GM13976 (cell line): ENCODE results near the gene PITX1.

Source experiments
- DNase-seq: peaks from one replicate; pipeline ENCODE4 v3.0.0; 2012; ENCODE audit warnings: low spot score
- in situ Hi-C: fragments of 300-500 bp; cut with MboI; formaldehyde crosslinking; loops from one replicate; pipeline ENCODE4 v1.12.0; 2022; ENCODE audit warnings: low sequenced_read_pairs, mixed read lengths, inconsistent platforms; ENCODE audit not compliant: unreplicated experiment
- TF ChIP-seq, protein P1 (sequence below): IDR thresholded peaks from 2 replicates; pipeline ENCODE4 v1.5.1; 2012; ENCODE audit warnings: borderline replicate concordance, mild to moderate bottlenecking; ENCODE audit not compliant: insufficient read depth; ENCODE audit errors: extremely low read depth, missing control alignments, control extremely low read depth

The PITX1 gene

GRCh38 chr5:135039271-135040033 lies 5.4 kb upstream of the PITX1 start:
- DNase-seq, result no peak
- in situ Hi-C loops, result no loop called here
- TF ChIP-seq, protein P1, sequence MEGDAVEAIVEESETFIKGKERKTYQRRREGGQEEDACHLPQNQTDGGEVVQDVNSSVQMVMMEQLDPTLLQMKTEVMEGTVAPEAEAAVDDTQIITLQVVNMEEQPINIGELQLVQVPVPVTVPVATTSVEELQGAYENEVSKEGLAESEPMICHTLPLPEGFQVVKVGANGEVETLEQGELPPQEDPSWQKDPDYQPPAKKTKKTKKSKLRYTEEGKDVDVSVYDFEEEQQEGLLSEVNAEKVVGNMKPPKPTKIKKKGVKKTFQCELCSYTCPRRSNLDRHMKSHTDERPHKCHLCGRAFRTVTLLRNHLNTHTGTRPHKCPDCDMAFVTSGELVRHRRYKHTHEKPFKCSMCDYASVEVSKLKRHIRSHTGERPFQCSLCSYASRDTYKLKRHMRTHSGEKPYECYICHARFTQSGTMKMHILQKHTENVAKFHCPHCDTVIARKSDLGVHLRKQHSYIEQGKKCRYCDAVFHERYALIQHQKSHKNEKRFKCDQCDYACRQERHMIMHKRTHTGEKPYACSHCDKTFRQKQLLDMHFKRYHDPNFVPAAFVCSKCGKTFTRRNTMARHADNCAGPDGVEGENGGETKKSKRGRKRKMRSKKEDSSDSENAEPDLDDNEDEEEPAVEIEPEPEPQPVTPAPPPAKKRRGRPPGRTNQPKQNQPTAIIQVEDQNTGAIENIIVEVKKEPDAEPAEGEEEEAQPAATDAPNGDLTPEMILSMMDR, result no peak

GRCh38 chr5:135038813-135039270 lies 4.8 kb upstream of the PITX1 start:
- TF ChIP-seq, protein P1, result no peak
- in situ Hi-C loops, result no loop called here
- DNase-seq, result no peak

DNA sequence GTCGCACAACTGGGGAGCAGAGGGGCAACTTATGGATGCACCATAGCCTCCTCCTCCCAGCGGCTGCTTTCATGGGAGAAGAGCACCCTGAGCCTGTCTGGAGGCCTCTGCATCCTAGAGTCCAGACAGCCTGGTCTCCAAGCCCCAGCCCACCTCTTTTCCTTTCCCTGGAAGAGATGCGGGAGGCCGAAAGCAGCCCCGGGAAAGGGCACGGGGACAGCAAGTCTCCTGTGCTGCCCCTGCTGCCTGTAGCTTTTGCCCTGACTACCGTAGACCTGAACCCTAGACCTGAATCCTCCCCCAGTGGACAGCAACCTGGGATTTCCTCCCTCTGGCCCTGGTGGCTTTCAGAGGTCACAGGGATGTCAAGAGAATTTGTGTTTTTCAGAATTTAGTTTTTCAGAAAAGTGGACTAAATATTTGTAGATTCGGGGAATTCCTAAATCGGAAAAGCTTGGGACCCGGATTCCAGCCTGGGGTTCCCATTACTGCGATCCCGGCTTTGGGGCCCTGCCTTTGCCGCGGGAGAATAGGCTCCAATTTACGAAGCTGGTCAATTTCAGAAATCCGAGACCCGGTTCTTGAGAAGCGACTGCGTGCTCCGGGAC lies 4.3 kb upstream of the PITX1 start:
- in situ Hi-C loops, result no loop called here
- TF ChIP-seq, protein P1, result no peak
- DNase-seq, result no peak

GRCh38 chr5:135037519-135038204 lies 3.6 kb upstream of the PITX1 start:
- DNase-seq, result no peak
- in situ Hi-C loops, result no loop called here
- TF ChIP-seq, protein P1, result no peak

DNA sequence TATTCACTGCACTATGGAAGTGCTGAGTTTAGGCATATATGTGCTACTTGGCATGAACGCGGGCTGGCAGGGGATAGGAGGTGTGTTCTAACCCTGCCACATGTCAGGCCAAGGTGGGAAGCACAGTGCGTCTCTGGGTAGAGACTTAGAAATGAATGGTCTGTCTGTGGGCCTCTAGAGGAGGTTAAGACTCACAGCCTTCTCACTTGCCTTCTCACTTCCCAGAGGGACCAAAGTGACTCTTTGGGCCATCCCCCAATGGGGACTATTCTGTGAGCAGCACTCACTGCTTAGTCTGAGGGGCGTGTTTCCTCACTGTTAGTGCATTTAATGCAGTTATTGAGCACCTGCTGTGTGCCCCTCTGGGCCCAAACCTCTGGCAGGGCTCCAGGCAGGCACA lies 2.4 kb upstream of the PITX1 start:
- in situ Hi-C loops, result no loop called here
- TF ChIP-seq, protein P1, result no peak
- DNase-seq, result no peak

DNA sequence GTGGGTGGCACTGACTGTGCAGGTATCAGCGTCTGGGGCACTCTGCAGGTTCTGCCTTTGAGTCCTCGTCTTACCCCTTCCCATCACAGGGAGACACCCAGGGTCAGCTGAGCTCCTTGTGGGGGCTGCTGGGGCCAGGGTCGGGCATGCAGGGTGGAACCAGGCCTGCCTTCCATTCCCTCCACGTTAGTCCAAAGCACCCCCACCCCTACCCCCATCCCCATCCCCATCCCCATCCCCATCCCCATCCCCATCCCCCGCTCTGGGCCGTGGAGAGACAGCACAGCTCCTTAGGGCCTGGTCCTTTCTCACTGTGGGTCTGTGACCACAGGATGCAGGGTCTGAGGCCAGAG lies 1.6 kb upstream of the PITX1 start:
- TF ChIP-seq, protein P1, result no peak
- in situ Hi-C loops, result no loop called here
- DNase-seq, result no peak
